Neural cell (in vitro differentiated cells): ENCODE data around the gene TRIM2. TPM values are rescaled to one million over a fixed set of nuclear protein-coding genes. Genes with fewer than 3 reads are reported as not detected.

Source experiments
- H2AFZ ChIP-seq: fragments of 200-600, 300-800 bp; sonication (generic), shearing (Covaris generic); 2 replicates; pipeline ENCODE4 v1.6.0; 2014; ENCODE audit warnings: low read depth, mild to moderate bottlenecking, antibody characterized with exemption, low read length, moderate library complexity
- H3F3A ChIP-seq: fragments of 200-600 bp; shearing (Covaris generic); 2 replicates; pipeline ENCODE4 v1.6.1; 2016; ENCODE audit warnings: mild to moderate bottlenecking, moderate library complexity, mixed read lengths, antibody characterized with exemption, low read length; ENCODE audit not compliant: insufficient read depth, poor library complexity, severe bottlenecking
- H3K27ac ChIP-seq: fragments of 200-600, 300-800 bp; sonication (generic), shearing (Covaris generic); 2 replicates; pipeline ENCODE4 v1.5.1; 2014; ENCODE audit warnings: mild to moderate bottlenecking, low read length, moderate library complexity
- H3K27me3 ChIP-seq: fragments of 300-800, 200-600 bp; sonication (generic), shearing (Covaris generic); 2 replicates; pipeline ENCODE4 v1.6.0; 2014; ENCODE audit warnings: mild to moderate bottlenecking, low read depth, low read length, moderate library complexity; ENCODE audit not compliant: insufficient read depth
- H3K36me3 ChIP-seq: fragments of 300-800, 200-600 bp; sonication (generic), shearing (Covaris generic); 2 replicates; pipeline ENCODE4 v1.5.1; 2014; ENCODE audit warnings: mild to moderate bottlenecking, antibody characterized with exemption, low read length, moderate library complexity; ENCODE audit not compliant: insufficient read depth
- H3K4me2 ChIP-seq: fragments of 300-800, 200-600 bp; sonication (generic), shearing (Covaris generic); 2 replicates; pipeline ENCODE4 v1.6.0; 2014; ENCODE audit warnings: mild to moderate bottlenecking, low read length
- H3K4me3 ChIP-seq: fragments of 300-800, 200-600 bp; sonication (generic), shearing (Covaris generic); 2 replicates; pipeline ENCODE4 v1.5.1; 2014; ENCODE audit warnings: mild to moderate bottlenecking, low read length, moderate library complexity
- H3K79me2 ChIP-seq: fragments of 200-600 bp; shearing (Covaris generic); replicated peaks from 2 replicates; pipeline ENCODE4 v1.6.0; 2014; ENCODE audit warnings: mild to moderate bottlenecking, low read length, moderate library complexity; ENCODE audit not compliant: insufficient read depth
- H3K9ac ChIP-seq: fragments of 300-800, 200-600 bp; sonication (generic), shearing (Covaris generic); 2 replicates; pipeline ENCODE4 v1.6.1; 2016; ENCODE audit warnings: mild to moderate bottlenecking, low read length, mixed read lengths
- H3K9me2 ChIP-seq: fragments of 200-600 bp; shearing (Covaris generic); 2 replicates; pipeline ENCODE4 v1.6.1; 2016; ENCODE audit warnings: mild to moderate bottlenecking, low read length, mixed read lengths; ENCODE audit not compliant: insufficient read depth
- H3K9me3 ChIP-seq: fragments of 200-600, 300-800 bp; sonication (generic), shearing (Covaris generic); 2 replicates; pipeline ENCODE4 v1.6.1; 2016; ENCODE audit warnings: mild to moderate bottlenecking, mixed run types, low read length, moderate library complexity, mixed read lengths
- H4K20me1 ChIP-seq: fragments of 200-600 bp; shearing (Covaris generic); 2 replicates; pipeline ENCODE4 v1.6.1; 2016; ENCODE audit warnings: mild to moderate bottlenecking, mixed run types; ENCODE audit not compliant: insufficient read depth
- CTCF ChIP-seq: fragments of 450-650 bp; IDR thresholded peaks from 2 replicates; pipeline ENCODE4 v1.5.1; 2014; ENCODE audit warnings: antibody characterized with exemption, mild to moderate bottlenecking, moderate library complexity; ENCODE audit not compliant: poor library complexity, severe bottlenecking
- EP300 ChIP-seq: fragments of 450-650 bp; conservative IDR thresholded peaks from 2 replicates; pipeline ENCODE4 v1.6.1; 2014; ENCODE audit warnings: antibody characterized with exemption, mild to moderate bottlenecking, moderate library complexity; ENCODE audit not compliant: poor library complexity, severe bottlenecking
- EZH2 ChIP-seq: fragments of 200-600, 300-800 bp; shearing (Covaris generic), sonication (generic); IDR thresholded peaks from 2 replicates; pipeline ENCODE4 v1.6.1; 2014; ENCODE audit warnings: antibody characterized with exemption, low read length, borderline replicate concordance, mild to moderate bottlenecking; ENCODE audit not compliant: insufficient read depth, poor library complexity, severe bottlenecking
- MXI1 ChIP-seq: fragments of 450-650 bp; conservative IDR thresholded peaks from 2 replicates; pipeline ENCODE4 v1.6.1; 2014; ENCODE audit warnings: antibody characterized with exemption, mild to moderate bottlenecking; ENCODE audit not compliant: poor library complexity, severe bottlenecking
- POLR2AphosphoS5 ChIP-seq: IDR thresholded peaks from 2 replicates; pipeline ENCODE4 v1.6.1; 2012
- RAD21 ChIP-seq: fragments of 450-650 bp; conservative IDR thresholded peaks from 2 replicates; pipeline ENCODE4 v1.6.1; 2014; ENCODE audit warnings: antibody characterized with exemption, mild to moderate bottlenecking, moderate library complexity
- SMC3 ChIP-seq: fragments of 450-650 bp; conservative IDR thresholded peaks from 2 replicates; pipeline ENCODE4 v1.6.1; 2014; ENCODE audit warnings: antibody characterized with exemption, mild to moderate bottlenecking, moderate library complexity; ENCODE audit not compliant: poor library complexity
- TAF1 ChIP-seq: IDR thresholded peaks from 2 replicates; pipeline ENCODE4 v1.6.1; 2012; ENCODE audit warnings: low read depth
- polyA plus RNA-seq: library from polyadenylated mRNA; depleted of rRNA; stranded (reverse); fragments of >200 nt; gene quantifications from 2 replicates; pipeline ENCODE4 v1.2.3, GENCODE V29; 2014
- TF ChIP-seq, protein P1 (sequence below): IDR thresholded peaks from 2 replicates; pipeline ENCODE4 v1.6.1; 2012; ENCODE audit warnings: borderline replicate concordance

The TRIM2 gene
- polyA plus RNA-seq, 1 donor from 2014 or later: 261 TPM

DNA sequence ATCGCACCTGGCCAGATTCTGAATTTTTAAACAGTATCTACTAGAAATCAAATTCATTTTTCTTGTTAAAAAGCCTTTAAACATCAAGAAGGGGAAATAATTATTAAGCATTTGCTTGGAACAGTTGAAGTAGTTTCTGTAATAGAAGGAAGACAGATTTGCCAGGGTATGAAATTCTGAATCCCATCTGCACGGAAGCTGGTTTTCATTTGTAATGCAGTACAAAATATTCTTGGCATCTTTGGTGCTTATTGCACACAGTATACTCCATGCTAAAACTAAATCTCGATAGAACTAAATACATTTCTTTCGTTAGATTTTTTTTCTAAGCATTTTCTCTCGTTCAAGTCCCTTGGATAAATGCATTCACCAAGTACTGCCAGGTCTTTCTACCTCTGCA, 25.3 kb downstream of the TRIM2 start:
- Histone ChIP-seq H3K79me2 (peaks cover 85% of the 10 kb centered on the region), H3K36me3 (no peaks in the 10 kb centered on the region), H3K4me2 (no peak overlapping the region), H3K9me2 (no peaks in the 10 kb centered on the region), H3K9ac (no peak overlapping the region), H3K27me3 (no peaks in the 10 kb centered on the region), H3F3A (no peaks in the 10 kb centered on the region), H3K9me3 (no peaks in the 10 kb centered on the region), H3K4me3 (no peak overlapping the region), H3K27ac (no peak overlapping the region), H2AFZ (no peak overlapping the region), H4K20me1 (no peaks in the 10 kb centered on the region)
- TF ChIP-seq RAD21 (no peak), SMC3 (no peak), CTCF (no peak), EZH2 (no peak), POLR2AphosphoS5 (no peak), TAF1 (no peak), EP300 (no peak), MXI1 (no peak)
- TF ChIP-seq, protein P1, sequence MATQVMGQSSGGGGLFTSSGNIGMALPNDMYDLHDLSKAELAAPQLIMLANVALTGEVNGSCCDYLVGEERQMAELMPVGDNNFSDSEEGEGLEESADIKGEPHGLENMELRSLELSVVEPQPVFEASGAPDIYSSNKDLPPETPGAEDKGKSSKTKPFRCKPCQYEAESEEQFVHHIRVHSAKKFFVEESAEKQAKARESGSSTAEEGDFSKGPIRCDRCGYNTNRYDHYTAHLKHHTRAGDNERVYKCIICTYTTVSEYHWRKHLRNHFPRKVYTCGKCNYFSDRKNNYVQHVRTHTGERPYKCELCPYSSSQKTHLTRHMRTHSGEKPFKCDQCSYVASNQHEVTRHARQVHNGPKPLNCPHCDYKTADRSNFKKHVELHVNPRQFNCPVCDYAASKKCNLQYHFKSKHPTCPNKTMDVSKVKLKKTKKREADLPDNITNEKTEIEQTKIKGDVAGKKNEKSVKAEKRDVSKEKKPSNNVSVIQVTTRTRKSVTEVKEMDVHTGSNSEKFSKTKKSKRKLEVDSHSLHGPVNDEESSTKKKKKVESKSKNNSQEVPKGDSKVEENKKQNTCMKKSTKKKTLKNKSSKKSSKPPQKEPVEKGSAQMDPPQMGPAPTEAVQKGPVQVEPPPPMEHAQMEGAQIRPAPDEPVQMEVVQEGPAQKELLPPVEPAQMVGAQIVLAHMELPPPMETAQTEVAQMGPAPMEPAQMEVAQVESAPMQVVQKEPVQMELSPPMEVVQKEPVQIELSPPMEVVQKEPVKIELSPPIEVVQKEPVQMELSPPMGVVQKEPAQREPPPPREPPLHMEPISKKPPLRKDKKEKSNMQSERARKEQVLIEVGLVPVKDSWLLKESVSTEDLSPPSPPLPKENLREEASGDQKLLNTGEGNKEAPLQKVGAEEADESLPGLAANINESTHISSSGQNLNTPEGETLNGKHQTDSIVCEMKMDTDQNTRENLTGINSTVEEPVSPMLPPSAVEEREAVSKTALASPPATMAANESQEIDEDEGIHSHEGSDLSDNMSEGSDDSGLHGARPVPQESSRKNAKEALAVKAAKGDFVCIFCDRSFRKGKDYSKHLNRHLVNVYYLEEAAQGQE: no peak

- H3K9me3 ChIP-seq: no peaks in the 10 kb centered on the region
- peak overlapping the region; percentile 45 for H3K4me3 ChIP-seq
- peaks cover 69% of the 10 kb centered on the region for H3K79me2 ChIP-seq
- no peaks in the 10 kb centered on the region for H4K20me1 ChIP-seq
- no peaks in the 10 kb centered on the region for H3K27me3 ChIP-seq
- H2AFZ ChIP-seq: no peak overlapping the region
- no peaks in the 10 kb centered on the region for H3F3A ChIP-seq
- peak overlapping the region; percentile 89 for H3K27ac ChIP-seq
- H3K9ac ChIP-seq: peak overlapping the region; percentile 52
- H3K36me3 ChIP-seq: no peaks in the 10 kb centered on the region
- no peaks in the 10 kb centered on the region for H3K9me2 ChIP-seq
- TF ChIP-seq MXI1 (no peak), SMC3 (no peak)
- H3K4me2 ChIP-seq: peak overlapping the region; percentile 46
These were observed 28.5 kb downstream of the TRIM2 start for GRCh38 chr4:153232768-153233167.

GRCh38 chr4:153233761-153234371, 29.6 kb downstream of the TRIM2 start:
- no peaks in the 10 kb centered on the region for H3K9me3 ChIP-seq
- H3F3A ChIP-seq: no peaks in the 10 kb centered on the region
- H3K4me2 ChIP-seq: peak overlapping the region; percentile 46
- H4K20me1 ChIP-seq: no peaks in the 10 kb centered on the region
- no peaks in the 10 kb centered on the region for H3K27me3 ChIP-seq
- peak overlapping the region; percentile 51 for H3K4me3 ChIP-seq
- peaks cover 69% of the 10 kb centered on the region for H3K79me2 ChIP-seq
- H3K9ac ChIP-seq: peak overlapping the region; percentile 52
- H3K9me2 ChIP-seq: no peaks in the 10 kb centered on the region
- TF ChIP-seq SMC3 (no peak), CTCF (no peak), EZH2 (no peak), MXI1 (peak; percentile 10), TAF1 (peak; percentile 65), EP300 (peak; percentile 96), POLR2AphosphoS5 (peak; percentile 76), RAD21 (no peak)
- TF ChIP-seq, protein P1: peak; percentile 78
- peak overlapping the region; percentile 89 for H3K27ac ChIP-seq
- H3K36me3 ChIP-seq: no peaks in the 10 kb centered on the region
- H2AFZ ChIP-seq: no peak overlapping the region
